ENCODE results near the gene EPG5. TPM values are rescaled to one million over a fixed set of nuclear protein-coding genes. Genes with fewer than 3 reads are reported as not detected.

Gene EPG5
- total RNA-seq, 2 experiments from 2014 or later, result 15.3 to 19.0 TPM

- CTCF ChIA-PET, result interaction anchor here (2.7 kb wide), 1 partner anchor 38 kb away, joined by 10 read pairs; no protein-coding TSS in a partner anchor
- Mint-ChIP-seq H3K27ac (no peak overlapping the region), H3K27me3 (peaks cover 29% of the 10 kb centered on the region), H3K4me3 (no peak overlapping the region), H3K4me1 (ENCODE audit: low read depth) (peaks cover 10% of the 10 kb centered on the region), H3K36me3 (ENCODE audit: low read depth) (no peaks in the 10 kb centered on the region), H3K9me3 (no peaks in the 10 kb centered on the region)
- TF ChIP-seq CTCF (IDR thresholded peaks at IDR 0.05), result no peak
- ATAC-seq, result no peak
- no peak for DNase-seq
- intact Hi-C loops (cut with micrococcal nuclease), result no loop called here
- POLR2A ChIA-PET, result no interaction called here
Measured at GRCh38 chr18:45841060-45841764, 125.9 kb downstream of the EPG5 start.

GRCh38 chr18:45839414-45840395 is 127.4 kb downstream of the EPG5 start:
- no peaks in the 10 kb centered on the region for H3K36me3 Mint-ChIP-seq (ENCODE audit: low read depth)
- peak; percentile 72 for ATAC-seq
- no peak overlapping the region for H3K27ac Mint-ChIP-seq
- peaks cover 35% of the 10 kb centered on the region for H3K27me3 Mint-ChIP-seq
- POLR2A ChIA-PET, result interaction anchor here (1.1 kb wide), 1 partner anchor 174 kb away, joined by 3 read pairs; no protein-coding TSS in a partner anchor
- intact Hi-C loops (cut with micrococcal nuclease), result no loop called here
- no peak overlapping the region for H3K4me3 Mint-ChIP-seq
- DNase-seq, result peak; percentile 48
- no peaks in the 10 kb centered on the region for H3K9me3 Mint-ChIP-seq
- TF ChIP-seq CTCF (IDR thresholded peaks at IDR 0.05), result peak; percentile 33
- CTCF ChIA-PET, result interaction anchor here (0.6 to 2.7 kb wide), 19 partner anchors 9 to 234 kb away, joined by 3 to 10 read pairs (median 4); no protein-coding TSS in a partner anchor
- peaks cover 7% of the 10 kb centered on the region for H3K4me1 Mint-ChIP-seq (ENCODE audit: low read depth)

DNA sequence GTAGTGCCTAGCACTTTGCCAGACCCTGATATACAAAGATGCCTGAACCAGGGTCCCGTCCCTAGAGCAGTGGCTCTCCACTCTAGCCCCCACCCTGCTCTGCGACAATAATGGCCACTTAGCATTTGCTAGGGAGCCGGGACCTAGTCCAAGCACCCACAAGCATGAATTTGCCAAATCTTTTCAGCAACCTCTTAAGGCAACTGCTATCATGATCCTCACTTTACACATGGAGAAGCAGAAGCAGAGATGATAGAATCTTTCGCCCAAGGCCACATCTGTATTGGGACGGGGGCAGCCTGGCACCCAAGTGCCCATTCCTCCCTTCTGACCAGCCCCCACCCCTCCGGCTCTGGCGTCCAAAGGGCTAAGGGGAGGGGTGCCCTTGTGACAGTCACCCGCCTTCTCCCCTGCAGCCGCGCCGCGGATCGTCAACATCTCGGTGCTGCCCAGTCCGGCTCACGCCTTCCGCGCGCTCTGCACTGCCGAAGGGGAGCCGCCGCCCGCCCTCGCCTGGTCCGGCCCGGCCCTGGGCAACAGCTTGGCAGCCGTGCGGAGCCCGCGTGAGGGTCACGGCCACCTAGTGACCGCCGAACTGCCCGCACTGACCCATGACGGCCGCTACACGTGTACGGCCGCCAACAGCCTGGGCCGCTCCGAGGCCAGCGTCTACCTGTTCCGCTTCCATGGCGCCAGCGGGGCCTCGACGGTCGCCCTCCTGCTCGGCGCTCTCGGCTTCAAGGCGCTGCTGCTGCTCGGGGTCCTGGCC is 128.6 kb downstream of the EPG5 start:
- H3K4me1 Mint-ChIP-seq (ENCODE audit: low read depth), result peaks cover 7% of the 10 kb centered on the region
- H3K9me3 Mint-ChIP-seq, result no peaks in the 10 kb centered on the region
- no peak overlapping the region for H3K4me3 Mint-ChIP-seq
- POLR2A ChIA-PET, result no interaction called here
- intact Hi-C loops (cut with micrococcal nuclease), result no loop called here
- no peak for ATAC-seq
- H3K27ac Mint-ChIP-seq, result no peak overlapping the region
- CTCF ChIA-PET, result interaction anchor here (1.2 to 2.0 kb wide), 7 partner anchors 15 to 235 kb away, joined by 3 to 9 read pairs (median 3); partner anchors contain the start of gene SLC14A1
- H3K36me3 Mint-ChIP-seq (ENCODE audit: low read depth), result no peaks in the 10 kb centered on the region
- no peak for DNase-seq
- H3K27me3 Mint-ChIP-seq, result peaks cover 35% of the 10 kb centered on the region
- no peak for TF ChIP-seq CTCF (IDR thresholded peaks at IDR 0.05)

- peak; percentile 47 for TF ChIP-seq CTCF (IDR thresholded peaks at IDR 0.05)
- Mint-ChIP-seq H3K4me3 (no peak overlapping the region), H3K9me3 (no peaks in the 10 kb centered on the region), H3K27me3 (peaks cover 35% of the 10 kb centered on the region), H3K27ac (no peak overlapping the region), H3K36me3 (ENCODE audit: low read depth) (no peaks in the 10 kb centered on the region), H3K4me1 (ENCODE audit: low read depth) (peaks cover 7% of the 10 kb centered on the region)
- intact Hi-C loops (cut with micrococcal nuclease), result no loop called here
- DNase-seq, result peak; percentile 70
- CTCF ChIA-PET, result interaction anchor here (1.0 to 1.4 kb wide), 5 partner anchors 20 to 171 kb away, joined by 3 to 5 read pairs (median 3); partner anchors contain the start of gene SLC14A1
- POLR2A ChIA-PET, result no interaction called here
- peak; percentile 85 for ATAC-seq
Measured at GRCh38 chr18:45837283-45838070, 129.7 kb downstream of the EPG5 start.

Measured in activated CD8-positive, alpha-beta T cell treated with anti-CD3 and anti-CD28 coated beads for 36 hours (primary cell).